ENCODE measurements around the gene MCTP1.

DNA sequence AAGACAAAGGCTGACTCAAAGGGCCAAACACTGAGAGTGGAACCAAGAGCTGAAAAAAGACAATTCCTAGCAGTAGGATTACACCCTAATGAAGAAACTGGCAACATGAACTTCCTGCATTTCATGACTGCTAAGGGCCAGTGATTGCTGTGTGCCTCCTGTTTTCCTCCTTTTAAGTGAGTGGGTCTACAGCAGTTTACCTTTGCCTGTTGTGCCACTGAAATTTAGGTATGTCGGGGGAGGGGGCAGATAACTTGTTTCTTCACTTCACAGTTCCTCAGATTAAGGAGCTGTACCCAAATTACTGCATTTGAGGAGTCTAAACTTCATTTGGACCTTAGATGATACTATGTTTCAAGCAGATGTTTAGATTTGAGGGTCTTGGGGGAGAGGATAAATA, 191.7 kb downstream of the MCTP1 start:
- TF ChIP-seq EZH2 (IDR thresholded peaks at IDR 0.05) (no peak), EZH2phosphoT487 (IDR thresholded peaks at IDR 0.05) (no peak)
- TF ChIP-seq, protein P1, sequence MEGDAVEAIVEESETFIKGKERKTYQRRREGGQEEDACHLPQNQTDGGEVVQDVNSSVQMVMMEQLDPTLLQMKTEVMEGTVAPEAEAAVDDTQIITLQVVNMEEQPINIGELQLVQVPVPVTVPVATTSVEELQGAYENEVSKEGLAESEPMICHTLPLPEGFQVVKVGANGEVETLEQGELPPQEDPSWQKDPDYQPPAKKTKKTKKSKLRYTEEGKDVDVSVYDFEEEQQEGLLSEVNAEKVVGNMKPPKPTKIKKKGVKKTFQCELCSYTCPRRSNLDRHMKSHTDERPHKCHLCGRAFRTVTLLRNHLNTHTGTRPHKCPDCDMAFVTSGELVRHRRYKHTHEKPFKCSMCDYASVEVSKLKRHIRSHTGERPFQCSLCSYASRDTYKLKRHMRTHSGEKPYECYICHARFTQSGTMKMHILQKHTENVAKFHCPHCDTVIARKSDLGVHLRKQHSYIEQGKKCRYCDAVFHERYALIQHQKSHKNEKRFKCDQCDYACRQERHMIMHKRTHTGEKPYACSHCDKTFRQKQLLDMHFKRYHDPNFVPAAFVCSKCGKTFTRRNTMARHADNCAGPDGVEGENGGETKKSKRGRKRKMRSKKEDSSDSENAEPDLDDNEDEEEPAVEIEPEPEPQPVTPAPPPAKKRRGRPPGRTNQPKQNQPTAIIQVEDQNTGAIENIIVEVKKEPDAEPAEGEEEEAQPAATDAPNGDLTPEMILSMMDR (IDR thresholded peaks at IDR 0.05) = no peak

All from neural progenitor cell (in vitro differentiated cells).